ENCODE measurements around the gene ARMC2.

Gene ARMC2

GRCh38 chr6:109015176-109015575, 167.0 kb downstream of the ARMC2 start:
- Histone ChIP-seq H3K4me1 (ENCODE audit: insufficient read depth, insufficient read length) (no peaks in the 10 kb centered on the region), H3K4me3 (ENCODE audit: insufficient read length, low read depth) (no peak overlapping the region), H3K27me3 (ENCODE audit: insufficient read depth, insufficient read length) (no peaks in the 10 kb centered on the region), H3K9ac (ENCODE audit: insufficient read length, low read depth) (no peak overlapping the region), H3K9me3 (ENCODE audit: insufficient read depth, low read length) (no peaks in the 10 kb centered on the region), H3K36me3 (ENCODE audit: insufficient read depth, insufficient read length, low read length) (no peaks in the 10 kb centered on the region)
- DNase-seq (ENCODE audit: low read depth, low spot score), result no peak
- TF ChIP-seq SUZ12 (IDR thresholded peaks at IDR 0.05; ENCODE audit: extremely low read depth, insufficient read depth, insufficient read length) (no peak), YY1 (IDR thresholded peaks at IDR 0.05; ENCODE audit: insufficient read depth, insufficient read length) (no peak), ZNF274 (IDR thresholded peaks at IDR 0.05; ENCODE audit: low read depth, low read length) (no peak)

GRCh38 chr6:109019911-109020310, 171.7 kb downstream of the ARMC2 start:
- Histone ChIP-seq H3K36me3 (ENCODE audit: insufficient read depth, insufficient read length, low read length) (no peaks in the 10 kb centered on the region), H3K9ac (ENCODE audit: insufficient read length, low read depth) (no peak overlapping the region), H3K27me3 (ENCODE audit: insufficient read depth, insufficient read length) (no peaks in the 10 kb centered on the region), H3K4me3 (ENCODE audit: insufficient read length, low read depth) (no peak overlapping the region), H3K9me3 (ENCODE audit: insufficient read depth, low read length) (no peaks in the 10 kb centered on the region), H3K4me1 (ENCODE audit: insufficient read depth, insufficient read length) (no peaks in the 10 kb centered on the region)
- DNase-seq (ENCODE audit: low read depth, low spot score), result no peak
- TF ChIP-seq YY1 (IDR thresholded peaks at IDR 0.05; ENCODE audit: insufficient read depth, insufficient read length) (no peak), SUZ12 (IDR thresholded peaks at IDR 0.05; ENCODE audit: extremely low read depth, insufficient read depth, insufficient read length) (no peak)

DNA sequence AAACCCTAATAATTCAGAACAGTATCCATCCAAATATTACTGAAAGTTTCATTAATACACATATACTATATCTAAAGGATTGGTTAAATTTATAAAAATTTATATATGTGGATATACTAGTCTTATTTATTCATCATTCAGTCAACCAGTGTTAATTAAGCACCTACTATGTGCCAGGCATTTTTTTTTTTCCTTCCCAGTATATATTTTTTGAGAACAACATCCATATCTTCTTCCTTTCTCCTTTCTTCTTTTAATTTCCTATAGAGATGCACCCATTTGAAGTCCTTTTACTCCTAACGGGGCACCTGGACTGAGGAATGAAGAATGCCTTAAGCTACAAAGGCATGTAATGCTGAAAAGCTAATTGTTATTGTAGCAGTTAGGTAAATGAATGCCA, 173.6 kb downstream of the ARMC2 start:
- DNase-seq (ENCODE audit: low read depth, low spot score), result no peak
- TF ChIP-seq ZNF274 (IDR thresholded peaks at IDR 0.05; ENCODE audit: low read depth, low read length) (no peak), YY1 (IDR thresholded peaks at IDR 0.05; ENCODE audit: insufficient read depth, insufficient read length) (no peak), SUZ12 (IDR thresholded peaks at IDR 0.05; ENCODE audit: extremely low read depth, insufficient read depth, insufficient read length) (no peak)
- no peak overlapping the region for H3K9ac ChIP-seq (ENCODE audit: insufficient read length, low read depth)
- H3K27me3 ChIP-seq (ENCODE audit: insufficient read depth, insufficient read length), result no peaks in the 10 kb centered on the region
- no peak overlapping the region for H3K4me3 ChIP-seq (ENCODE audit: insufficient read length, low read depth)
- H3K9me3 ChIP-seq (ENCODE audit: insufficient read depth, low read length), result no peaks in the 10 kb centered on the region
- H3K36me3 ChIP-seq (ENCODE audit: insufficient read depth, insufficient read length, low read length), result no peaks in the 10 kb centered on the region
- H3K4me1 ChIP-seq (ENCODE audit: insufficient read depth, insufficient read length), result no peaks in the 10 kb centered on the region

- Histone ChIP-seq H3K27me3 (ENCODE audit: insufficient read depth, insufficient read length) (no peaks in the 10 kb centered on the region), H3K9me3 (ENCODE audit: insufficient read depth, low read length) (no peaks in the 10 kb centered on the region), H3K9ac (ENCODE audit: insufficient read length, low read depth) (no peak overlapping the region), H3K4me1 (ENCODE audit: insufficient read depth, insufficient read length) (no peaks in the 10 kb centered on the region), H3K4me3 (ENCODE audit: insufficient read length, low read depth) (no peak overlapping the region), H3K36me3 (ENCODE audit: insufficient read depth, insufficient read length, low read length) (no peaks in the 10 kb centered on the region)
- TF ChIP-seq YY1 (IDR thresholded peaks at IDR 0.05; ENCODE audit: insufficient read depth, insufficient read length), result no peak
- no peak for DNase-seq (ENCODE audit: low read depth, low spot score)
Measured at GRCh38 chr6:109023356-109023925, 175.2 kb downstream of the ARMC2 start.

All from NT2/D1 (cell line).